Endothelial cell of umbilical vein (primary cell): ENCODE results near the gene RND1. TPM values are rescaled to one million over a fixed set of nuclear protein-coding genes. Genes with fewer than 3 reads are reported as not detected.

Experiments used
- BruUV-seq: library from RNA; stranded (reverse); fragments of 400-500 nt; replicated peaks from 2 replicates; lab custom pipeline; 2021; lab: Mats Ljungman, UMichigan
- CTCF ChIA-PET: fragments of 300-600, 350-600 bp; sonication (Branson Sonifier 250); formaldehyde crosslinking; loops from one replicate; lab custom pipeline; 2021; ENCODE audit warnings: antibody characterized with exemption, inconsistent platforms; lab: Charles Lee
- POLR2A ChIA-PET: fragments of 300-600, 350-600 bp; sonication (Branson Sonifier 250); formaldehyde crosslinking; loops from one replicate; lab custom pipeline; 2021; ENCODE audit warnings: antibody characterized with exemption, inconsistent platforms; lab: Charles Lee
- DNase-seq: peaks from one replicate; pipeline ENCODE4 v3.0.0-alpha.2; 2011; ENCODE audit warnings: low read depth, low spot score
- FAIRE-seq: peaks from 2 replicates; lab custom pipeline; 2011; peaks lifted over from hg19 to GRCh38; lab: Jason Lieb, UNC
- H2AFZ ChIP-seq: 2 replicates; pipeline ENCODE4 v1.6.0; 2012; ENCODE audit warnings: low read depth, low read length, control low read depth, inconsistent platforms
- H3K27ac ChIP-seq: 2 replicates; pipeline ENCODE4 v1.5.1; 2011; ENCODE audit warnings: low read depth, mild to moderate bottlenecking, control low read depth, low read length, moderate library complexity; ENCODE audit not compliant: insufficient read depth
- H3K27me3 ChIP-seq, 2 experiments: 2 replicates each; pipeline versions ENCODE4 v1.6.0 to v1.6.1; 2011; ENCODE audit warnings: low read length in 2 of 2, mixed read lengths in 1 of 2; ENCODE audit not compliant: control insufficient read depth in 2 of 2, insufficient read depth in 2 of 2
- H3K36me3 ChIP-seq, 2 experiments: 2 replicates in 1 of 2; 3 replicates in 1 of 2; pipeline ENCODE4 v1.5.1; 2011; ENCODE audit warnings: low read length in 2 of 2, mild to moderate bottlenecking in 1 of 2, moderate library complexity in 1 of 2; ENCODE audit not compliant: control insufficient read depth in 2 of 2, insufficient read depth in 2 of 2; ENCODE audit errors: extremely low read depth in 1 of 2
- H3K4me1 ChIP-seq: 3 replicates; pipeline ENCODE4 v1.5.1; 2011; ENCODE audit warnings: mild to moderate bottlenecking, low read length; ENCODE audit not compliant: control insufficient read depth, insufficient read depth; ENCODE audit errors: extremely low read depth
- H3K4me2 ChIP-seq: 2 replicates; pipeline ENCODE4 v1.6.1; 2011; ENCODE audit warnings: low read length, control low read depth, mixed read lengths; ENCODE audit not compliant: insufficient read depth
- H3K4me3 ChIP-seq, 3 experiments: fragments of 200-600 bp in 1 of 3; sonication (generic), shearing (Covaris generic) in 1 of 3; replicated peaks in 1 of 3; 2 replicates each; pipeline ENCODE4 v1.5.1; 2011 to 2016; ENCODE audit warnings: control low read depth in 3 of 3, low read length in 3 of 3, mild to moderate bottlenecking in 2 of 3, inconsistent platforms in 1 of 3, low read depth in 1 of 3, moderate library complexity in 1 of 3; ENCODE audit not compliant: insufficient read depth in 1 of 3
- H3K79me2 ChIP-seq: 2 replicates; pipeline ENCODE4 v1.6.0; 2012; ENCODE audit warnings: low read length, inconsistent platforms; ENCODE audit not compliant: control insufficient read depth, insufficient read depth
- H3K9ac ChIP-seq: replicated peaks from 2 replicates; pipeline ENCODE3; 2011; ENCODE audit warnings: low read length, control low read depth; ENCODE audit not compliant: insufficient read depth; ENCODE audit errors: extremely low read depth
- H3K9me1 ChIP-seq: replicated peaks from 3 replicates; pipeline ENCODE4 v1.6.0; 2011; ENCODE audit warnings: mild to moderate bottlenecking, low read length; ENCODE audit not compliant: control insufficient read depth, insufficient read depth; ENCODE audit errors: extremely low read depth
- H3K9me3 ChIP-seq: replicated peaks from 2 replicates; pipeline ENCODE4 v1.5.1; 2012; ENCODE audit warnings: low read length, inconsistent platforms; ENCODE audit not compliant: control insufficient read depth, insufficient read depth
- H4K20me1 ChIP-seq: replicated peaks from 2 replicates; pipeline ENCODE3; 2011; ENCODE audit warnings: mild to moderate bottlenecking, low read length; ENCODE audit not compliant: control insufficient read depth, insufficient read depth; ENCODE audit errors: extremely low read depth
- EZH2 ChIP-seq: IDR thresholded peaks from 2 replicates; pipeline ENCODE4 v1.6.1; 2012; ENCODE audit warnings: borderline replicate concordance, low read depth, mild to moderate bottlenecking, moderate library complexity, low read length, inconsistent platforms; ENCODE audit not compliant: severe bottlenecking
- GATA2 ChIP-seq: IDR thresholded peaks from 2 replicates; pipeline ENCODE4 v1.7.0; 2011; ENCODE audit warnings: low read depth, mild to moderate bottlenecking, moderate library complexity, mixed read lengths, low read length; ENCODE audit not compliant: insufficient read length, insufficient read depth
- JUN ChIP-seq: IDR thresholded peaks from 2 replicates; pipeline ENCODE4 v1.6.1; 2011; ENCODE audit warnings: borderline replicate concordance, low read depth; ENCODE audit not compliant: insufficient read length, insufficient read depth
- POLR2A ChIP-seq: IDR thresholded peaks from 2 replicates; pipeline ENCODE4 v1.6.1; 2012; ENCODE audit warnings: low read depth, mild to moderate bottlenecking, control low read depth, low read length
- dilution Hi-C: fragments of 300-500 bp; cut with MboI; formaldehyde crosslinking; loops from one replicate; pipeline ENCODE4 v1.15.0; 2019; ENCODE audit warnings: low sequenced_read_pairs; ENCODE audit not compliant: extremely low pct_ligation_motif_present
- intact Hi-C: fragments of 100-400 bp; cut with micrococcal nuclease; formaldehyde crosslinking; loops from one replicate; pipeline ENCODE4 v1.10.0; 2022
- polyA plus RNA-seq, 4 experiments: library from polyadenylated mRNA; depleted of rRNA in 3 of 4; stranded (reverse) in 3 of 4; unstranded in 1 of 4; fragments of >200 nt; gene quantifications; 2 replicates each; pipeline versions ENCODE4 v1.2.1 to v1.2.3, GENCODE V29; 2011 to 2012; ENCODE audit warnings: missing spikeins in 1 of 4
- total RNA-seq: library from RNA; stranded (reverse); gene quantifications from 2 replicates; pipeline ENCODE4 v1.2.3, GENCODE V29; 2021
- TF ChIP-seq, protein P1 (sequence below): IDR thresholded peaks from 2 replicates; pipeline ENCODE4 v1.6.1; 2011; ENCODE audit not compliant: insufficient read depth, insufficient read length
- TF ChIP-seq, protein P2 (sequence below), 2 donors: IDR thresholded peaks; 1 replicate in 1 of 2; 2 replicates in 1 of 2; pipeline ENCODE4 v1.5.1; 2011; ENCODE audit warnings: low read length in 2 of 2, mild to moderate bottlenecking in 2 of 2, moderate library complexity in 2 of 2, control low read depth in 1 of 2, inconsistent platforms in 1 of 2, low read depth in 1 of 2; ENCODE audit not compliant: insufficient read depth in 1 of 2; ENCODE audit errors: extremely low read depth in 1 of 2

The RND1 gene
- total and polyA plus RNA-seq, 2 donors (not counting 3 experiments of a cell fraction or from before 2014, with no cell fraction given): 4.0 to 9.9 TPM

DNA sequence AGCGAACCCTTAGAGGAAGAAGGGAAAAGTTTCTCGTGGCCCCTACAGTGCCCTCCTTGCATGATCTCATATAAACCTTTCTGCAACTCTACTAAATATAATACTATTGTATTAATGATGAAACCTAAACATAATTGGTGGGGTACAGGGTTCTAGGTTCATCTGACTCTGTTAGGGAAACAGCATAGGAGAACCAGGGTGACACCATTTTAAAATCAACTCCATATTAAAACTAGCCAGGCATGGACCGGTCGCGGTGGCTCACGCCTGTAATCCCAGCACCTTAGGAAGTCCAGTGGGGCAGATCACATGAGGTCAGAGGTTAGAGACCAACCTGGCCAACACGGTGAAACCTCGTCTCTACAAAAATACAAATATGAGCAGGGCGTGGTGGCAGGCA is 15.0 kb upstream of the RND1 start:
- Histone ChIP-seq H3K4me3 (no peak overlapping the region), H2AFZ (no peak overlapping the region), H3K9me3 (no peaks in the 10 kb centered on the region), H3K9ac (no peak overlapping the region), H3K79me2 (no peaks in the 10 kb centered on the region), H3K36me3 (no peaks in the 10 kb centered on the region), H4K20me1 (no peaks in the 10 kb centered on the region), H3K27me3 (no peaks in the 10 kb centered on the region), H3K27ac (no peak overlapping the region), H3K4me1 (peaks cover 29% of the 10 kb centered on the region), H3K4me2 (no peak overlapping the region), H3K9me1 (no peaks in the 10 kb centered on the region)
- intact Hi-C loops: no loop called here
- POLR2A ChIA-PET: interaction anchor here (1.5 kb wide), 1 partner anchor 14 kb away, joined by 5 read pairs; no protein-coding TSS in a partner anchor
- dilution Hi-C loops: no loop called here
- TF ChIP-seq, protein P1, sequence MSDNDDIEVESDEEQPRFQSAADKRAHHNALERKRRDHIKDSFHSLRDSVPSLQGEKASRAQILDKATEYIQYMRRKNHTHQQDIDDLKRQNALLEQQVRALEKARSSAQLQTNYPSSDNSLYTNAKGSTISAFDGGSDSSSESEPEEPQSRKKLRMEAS: no peak
- TF ChIP-seq JUN (no peak), GATA2 (no peak), EZH2 (no peak), POLR2A (no peak)
- TF ChIP-seq, protein P2, sequence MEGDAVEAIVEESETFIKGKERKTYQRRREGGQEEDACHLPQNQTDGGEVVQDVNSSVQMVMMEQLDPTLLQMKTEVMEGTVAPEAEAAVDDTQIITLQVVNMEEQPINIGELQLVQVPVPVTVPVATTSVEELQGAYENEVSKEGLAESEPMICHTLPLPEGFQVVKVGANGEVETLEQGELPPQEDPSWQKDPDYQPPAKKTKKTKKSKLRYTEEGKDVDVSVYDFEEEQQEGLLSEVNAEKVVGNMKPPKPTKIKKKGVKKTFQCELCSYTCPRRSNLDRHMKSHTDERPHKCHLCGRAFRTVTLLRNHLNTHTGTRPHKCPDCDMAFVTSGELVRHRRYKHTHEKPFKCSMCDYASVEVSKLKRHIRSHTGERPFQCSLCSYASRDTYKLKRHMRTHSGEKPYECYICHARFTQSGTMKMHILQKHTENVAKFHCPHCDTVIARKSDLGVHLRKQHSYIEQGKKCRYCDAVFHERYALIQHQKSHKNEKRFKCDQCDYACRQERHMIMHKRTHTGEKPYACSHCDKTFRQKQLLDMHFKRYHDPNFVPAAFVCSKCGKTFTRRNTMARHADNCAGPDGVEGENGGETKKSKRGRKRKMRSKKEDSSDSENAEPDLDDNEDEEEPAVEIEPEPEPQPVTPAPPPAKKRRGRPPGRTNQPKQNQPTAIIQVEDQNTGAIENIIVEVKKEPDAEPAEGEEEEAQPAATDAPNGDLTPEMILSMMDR (IDR thresholded peaks at IDR 0.05; ENCODE audit: extremely low read depth in 1 of 2, insufficient read depth in 1 of 2, low read depth in 1 of 2, low read length in 2 of 2): no peak
- DNase-seq (no peak), FAIRE-seq (no peak)
- BruUV-seq: no TSS peak
- CTCF ChIA-PET: interaction anchor here (1.3 to 2.3 kb wide), 3 partner anchors 10 to 27 kb away, joined by 4 to 30 read pairs (median 10); partner anchors contain the start of gene RND1
